Eye (tissue), 1 donor: ENCODE measurements around the gene TRIP12.
"Not testable (repeated sequence)": the region's sequence is repeated elsewhere in the genome, so short reads cannot be mapped to it uniquely, and the experiment has no call there.

Experiments used
- DNase-seq: peaks from one replicate; pipeline ENCODE4 v3.0.0-alpha.2; 2015

TRIP12 gene

GRCh38 chr2:229873123-229873581 is 48.7 kb downstream of the TRIP12 start:
- no peak for DNase-seq

GRCh38 chr2:229870903-229871656 is 50.7 kb downstream of the TRIP12 start:
- no peak for DNase-seq

- no peak for DNase-seq
These were observed 52.6 kb downstream of the TRIP12 start for GRCh38 chr2:229869226-229869625.

GRCh38 chr2:229868794-229869193 is 53.0 kb downstream of the TRIP12 start:
- DNase-seq: no peak

GRCh38 chr2:229865033-229865432 is 56.8 kb downstream of the TRIP12 start:
- DNase-seq: no peak

- DNase-seq: no peak
These were observed 60.4 kb downstream of the TRIP12 start for GRCh38 chr2:229861431-229861830.

- DNase-seq: no peak
These were observed 61.5 kb downstream of the TRIP12 start for GRCh38 chr2:229860334-229860733.

- no peak for DNase-seq
These were observed 63.5 kb downstream of the TRIP12 start for GRCh38 chr2:229858351-229858750.

- no peak for DNase-seq
These were observed 64.2 kb downstream of the TRIP12 start for GRCh38 chr2:229857634-229858033.

GRCh38 chr2:229856413-229856812 is 65.4 kb downstream of the TRIP12 start:
- no peak for DNase-seq

- no peak for DNase-seq
These were observed 66.7 kb downstream of the TRIP12 start for GRCh38 chr2:229855116-229855515.

GRCh38 chr2:229852565-229852964 is 69.2 kb downstream of the TRIP12 start:
- no peak for DNase-seq

GRCh38 chr2:229851870-229852269 is 69.9 kb downstream of the TRIP12 start:
- DNase-seq: no peak

GRCh38 chr2:229850355-229851275 is 71.2 kb downstream of the TRIP12 start:
- DNase-seq: not testable (repeated sequence)

GRCh38 chr2:229849073-229849472 is 72.7 kb downstream of the TRIP12 start:
- DNase-seq: peak; percentile 14

GRCh38 chr2:229843613-229844012 is 78.2 kb downstream of the TRIP12 start:
- DNase-seq: no peak

- DNase-seq: no peak
These were observed 83.1 kb downstream of the TRIP12 start for GRCh38 chr2:229838729-229839128.

- no peak for DNase-seq
These were observed 85.0 kb downstream of the TRIP12 start for GRCh38 chr2:229836847-229837246.

GRCh38 chr2:229835596-229836283 is 86.1 kb downstream of the TRIP12 start:
- no peak for DNase-seq

- DNase-seq: not testable (repeated sequence)
These were observed 87.4 kb downstream of the TRIP12 start for GRCh38 chr2:229834368-229834767.

GRCh38 chr2:229832510-229832898 is 89.3 kb downstream of the TRIP12 start:
- no peak for DNase-seq

- no peak for DNase-seq
These were observed 89.9 kb downstream of the TRIP12 start for GRCh38 chr2:229831805-229832509.

- DNase-seq: no peak
These were observed 96.3 kb downstream of the TRIP12 start for GRCh38 chr2:229825476-229825875.
